Measurements from ENCODE around the gene RPF1. TPM values are rescaled to one million over a fixed set of nuclear protein-coding genes. Genes with fewer than 3 reads are reported as not detected.
A peak's percentile ranks its signal among the peaks of the same experiment; 100 is the strongest.
"Not testable (repeated sequence)": the region's sequence is repeated elsewhere in the genome, so short reads cannot be mapped to it uniquely, and the experiment has no call there.

Gene RPF1
- total and polyA plus RNA-seq, 2 donors = 54.4 to 64.7 TPM

- peak overlapping the region; percentile 82 to 96 for H3K27ac ChIP-seq (ENCODE audit: low read depth in 1 of 2, low read length in 1 of 2)
- H3K4me1 ChIP-seq (ENCODE audit: control insufficient read depth in 2 of 2, insufficient read depth in 2 of 2, low read length in 2 of 2) = peaks cover 8 to 14% of the 10 kb centered on the region in 2 donors
- WGBS = 13% methylated on average over 17 of the region's 17 CpGs
- peak in 2 of 9 donors; percentile 18 to 36 for DNase-seq (ENCODE audit: low read depth in 6 of 9, low spot score in 9 of 9)
- peak overlapping the region; percentile 82 to 93 for H3K4me3 ChIP-seq (ENCODE audit: low read length in 2 of 2)
- H3K9me3 ChIP-seq (ENCODE audit: control insufficient read depth in 2 of 2, insufficient read depth in 1 of 2, low read length in 1 of 2) = no peaks in the 10 kb centered on the region
- H3K27me3 ChIP-seq (ENCODE audit: control insufficient read depth in 2 of 2, insufficient read depth in 1 of 2, low read length in 1 of 2) = no peaks in the 10 kb centered on the region
- H3K36me3 ChIP-seq (ENCODE audit: control insufficient read depth in 2 of 2, insufficient read depth in 2 of 2, low read length in 1 of 2) = peaks cover 1 to 9% of the 10 kb centered on the region in 2 donors
These were observed 25.8 kb downstream of the RPF1 start for GRCh38 chr1:84504580-84505492.

GRCh38 chr1:84505493-84506001 lies 26.5 kb downstream of the RPF1 start:
- peak overlapping the region; percentile 82 to 96 for H3K27ac ChIP-seq (ENCODE audit: low read depth in 1 of 2, low read length in 1 of 2)
- peak in 2 of 9 donors; percentile 21 to 26 for DNase-seq (ENCODE audit: low read depth in 6 of 9, low spot score in 9 of 9)
- H3K9me3 ChIP-seq (ENCODE audit: control insufficient read depth in 2 of 2, insufficient read depth in 1 of 2, low read length in 1 of 2) = no peaks in the 10 kb centered on the region
- peaks cover 8 to 14% of the 10 kb centered on the region in 2 donors for H3K4me1 ChIP-seq (ENCODE audit: control insufficient read depth in 2 of 2, insufficient read depth in 2 of 2, low read length in 2 of 2)
- H3K4me3 ChIP-seq (ENCODE audit: low read length in 2 of 2) = peak overlapping the region; percentile 82 to 93
- no peaks in the 10 kb centered on the region for H3K27me3 ChIP-seq (ENCODE audit: control insufficient read depth in 2 of 2, insufficient read depth in 1 of 2, low read length in 1 of 2)
- under 1% methylated on average over 47 of the region's 47 CpGs for WGBS
- H3K36me3 ChIP-seq (ENCODE audit: control insufficient read depth in 2 of 2, insufficient read depth in 2 of 2, low read length in 1 of 2) = peaks cover 0 to 4% of the 10 kb centered on the region in 2 donors

- under 1% methylated on average over 60 of the region's 60 CpGs for WGBS
- H3K27ac ChIP-seq (ENCODE audit: low read depth in 1 of 2, low read length in 1 of 2) = peak within 1 kb of the TSS; percentile 93 to 96
- no peaks in the 10 kb centered on the region for H3K27me3 ChIP-seq (ENCODE audit: control insufficient read depth in 2 of 2, insufficient read depth in 1 of 2, low read length in 1 of 2)
- no peaks in the 10 kb centered on the region for H3K9me3 ChIP-seq (ENCODE audit: control insufficient read depth in 2 of 2, insufficient read depth in 1 of 2, low read length in 1 of 2)
- peaks cover 8 to 14% of the 10 kb centered on the region in 2 donors for H3K4me1 ChIP-seq (ENCODE audit: control insufficient read depth in 2 of 2, insufficient read depth in 2 of 2, low read length in 2 of 2)
- DNase-seq (ENCODE audit: low read depth in 6 of 9, low spot score in 9 of 9) = peak; percentile 90 to 98 (median 96)
- peak within 1 kb of the TSS; percentile 82 to 93 for H3K4me3 ChIP-seq (ENCODE audit: low read length in 2 of 2)
- peaks cover 0 to 3% of the 10 kb centered on the region in 2 donors for H3K36me3 ChIP-seq (ENCODE audit: control insufficient read depth in 2 of 2, insufficient read depth in 2 of 2, low read length in 1 of 2)
These were observed 27.1 kb downstream of the RPF1 start, which contains the start of the genes GNG5 and SPATA1 for GRCh38 chr1:84506002-84506728. Gene GNG5 (minus strand): TSS chr1:84506581. CDS start chr1:84506091, 490 bp downstream. Gene SPATA1 (plus strand): TSS chr1:84506386. CDS start chr1:84516360, 9,974 bp downstream.

DNA sequence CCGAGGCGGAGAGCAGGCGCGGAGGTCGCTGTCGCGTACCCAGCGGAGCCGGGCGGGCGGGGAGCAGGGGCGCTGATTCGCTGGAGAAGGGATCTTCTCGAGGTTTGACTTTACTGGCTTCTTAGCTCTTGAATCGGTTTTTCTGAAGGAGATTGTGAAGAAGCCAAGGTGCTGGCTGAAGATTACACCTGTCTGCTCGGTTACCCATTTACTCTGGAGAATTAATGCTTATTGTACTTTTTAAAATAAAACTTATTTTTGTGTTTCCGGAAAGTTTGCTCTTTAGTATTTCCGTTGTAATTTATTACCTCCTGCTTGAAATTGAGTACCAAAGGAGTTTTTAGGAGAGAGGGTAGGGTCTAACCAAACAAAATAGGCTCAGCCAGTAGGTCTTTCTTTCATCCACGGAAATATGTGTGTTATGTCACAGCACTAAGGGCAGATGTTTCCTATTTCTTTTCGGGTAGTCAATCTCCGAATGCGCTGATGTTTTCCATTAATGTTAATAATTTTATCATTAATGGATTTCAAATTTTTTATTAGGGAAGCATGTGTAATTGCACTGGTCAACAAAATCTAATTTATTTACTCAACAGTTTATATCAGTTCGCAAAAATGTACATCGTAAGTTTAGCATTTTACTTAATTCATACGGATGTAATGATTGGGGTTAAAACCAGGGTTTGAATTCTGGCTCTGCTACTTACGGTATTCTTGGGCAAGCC lies 27.8 kb downstream of the RPF1 start:
- Histone ChIP-seq H3K27me3 (ENCODE audit: control insufficient read depth in 2 of 2, insufficient read depth in 1 of 2, low read length in 1 of 2) (no peaks in the 10 kb centered on the region), H3K27ac (ENCODE audit: low read depth in 1 of 2, low read length in 1 of 2) (peak overlapping the region; percentile 93 to 94), H3K36me3 (ENCODE audit: control insufficient read depth in 2 of 2, insufficient read depth in 2 of 2, low read length in 1 of 2) (no peaks in the 10 kb centered on the region), H3K4me1 (ENCODE audit: control insufficient read depth in 2 of 2, insufficient read depth in 2 of 2, low read length in 2 of 2) (peaks cover 8 to 14% of the 10 kb centered on the region in 2 donors), H3K4me3 (ENCODE audit: low read length in 2 of 2) (peak overlapping the region; percentile 82 to 93), H3K9me3 (ENCODE audit: control insufficient read depth in 2 of 2, insufficient read depth in 1 of 2, low read length in 1 of 2) (no peaks in the 10 kb centered on the region)
- 9% methylated on average over 26 of the region's 26 CpGs for WGBS
- peak in 1 of 9 donors; percentile 23 for DNase-seq (ENCODE audit: low read depth in 6 of 9, low spot score in 9 of 9)

DNA sequence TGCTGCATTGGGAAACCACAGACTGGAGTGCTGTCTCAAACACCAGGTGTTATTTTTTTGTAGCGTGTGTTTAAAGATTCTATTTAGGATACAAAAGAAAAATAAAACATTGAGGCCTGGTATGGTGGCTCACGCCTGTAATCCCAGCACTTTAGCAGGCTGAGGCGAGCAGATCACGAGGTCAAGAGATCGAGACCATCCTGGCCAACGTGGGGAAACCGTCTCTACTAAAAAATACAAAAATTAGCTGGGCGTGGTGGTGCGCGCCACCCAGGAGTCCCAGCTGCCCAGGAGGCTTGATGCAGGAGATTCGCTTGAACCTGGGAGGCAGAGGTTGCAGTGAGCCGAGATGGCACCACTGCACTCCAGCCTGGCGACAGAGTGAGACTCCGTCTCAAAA lies 28.8 kb downstream of the RPF1 start:
- not testable (repeated sequence) for DNase-seq (ENCODE audit: low read depth in 6 of 9, low spot score in 9 of 9); H3K27ac ChIP-seq (ENCODE audit: low read depth in 1 of 2, low read length in 1 of 2); H3K27me3 ChIP-seq (ENCODE audit: control insufficient read depth in 2 of 2, insufficient read depth in 1 of 2, low read length in 1 of 2); H3K4me3 ChIP-seq (ENCODE audit: low read length in 2 of 2); H3K36me3 ChIP-seq (ENCODE audit: control insufficient read depth in 2 of 2, insufficient read depth in 2 of 2, low read length in 1 of 2); H3K9me3 ChIP-seq (ENCODE audit: control insufficient read depth in 2 of 2, insufficient read depth in 1 of 2, low read length in 1 of 2)
- peaks cover 8 to 14% of the 10 kb centered on the region in 2 donors for H3K4me1 ChIP-seq (ENCODE audit: control insufficient read depth in 2 of 2, insufficient read depth in 2 of 2, low read length in 2 of 2)
- WGBS = 84% methylated on average over 14 of the region's 14 CpGs

DNA sequence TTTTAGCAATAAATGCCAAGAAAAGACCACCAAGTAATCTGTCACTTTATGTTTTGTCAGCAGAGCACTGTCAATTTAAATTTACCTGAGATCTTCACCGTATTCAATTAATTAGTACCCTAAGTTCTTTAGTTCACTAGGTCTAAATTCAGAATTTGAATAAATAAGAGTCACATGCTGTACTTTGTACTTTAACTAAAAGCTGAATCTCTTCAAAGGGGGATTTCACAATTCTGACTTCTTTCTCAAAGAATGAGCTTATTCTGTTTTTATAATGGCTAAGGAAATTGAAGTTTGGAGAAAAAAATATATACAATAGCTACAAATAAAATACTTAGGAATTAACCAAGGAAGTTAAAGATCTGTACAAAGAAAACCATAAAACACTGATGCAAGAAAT lies 29.4 kb downstream of the RPF1 start:
- Histone ChIP-seq H3K27ac (ENCODE audit: low read depth in 1 of 2, low read length in 1 of 2) (no peak overlapping the region), H3K36me3 (ENCODE audit: control insufficient read depth in 2 of 2, insufficient read depth in 2 of 2, low read length in 1 of 2) (no peaks in the 10 kb centered on the region), H3K4me3 (ENCODE audit: low read length in 2 of 2) (no peak overlapping the region), H3K9me3 (ENCODE audit: control insufficient read depth in 2 of 2, insufficient read depth in 1 of 2, low read length in 1 of 2) (no peaks in the 10 kb centered on the region), H3K27me3 (ENCODE audit: control insufficient read depth in 2 of 2, insufficient read depth in 1 of 2, low read length in 1 of 2) (no peaks in the 10 kb centered on the region), H3K4me1 (ENCODE audit: control insufficient read depth in 2 of 2, insufficient read depth in 2 of 2, low read length in 2 of 2) (peaks cover 7 to 14% of the 10 kb centered on the region in 2 donors)
- no peak for DNase-seq (ENCODE audit: low read depth in 6 of 9, low spot score in 9 of 9)
- 98% methylated on average over 1 of the region's 1 CpG for WGBS

DNA sequence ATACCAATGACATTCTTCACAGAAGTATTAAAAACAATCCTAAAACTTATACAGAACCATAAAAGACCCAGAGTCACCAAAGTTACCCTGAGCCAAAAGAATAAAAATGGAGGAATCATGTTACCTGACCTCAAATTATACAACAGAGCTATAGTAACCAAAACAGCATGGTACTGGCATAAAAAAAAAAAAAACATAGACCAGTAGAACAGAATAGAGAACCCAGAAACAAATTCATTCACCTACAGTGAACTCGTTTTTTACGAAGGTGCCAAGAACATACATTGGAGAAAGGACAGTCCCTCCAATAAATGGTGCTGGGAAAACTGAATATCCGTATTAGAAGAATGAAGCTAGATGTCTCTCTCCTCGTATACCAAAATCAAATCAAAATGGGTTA lies 30.0 kb downstream of the RPF1 start:
- no peak for DNase-seq (ENCODE audit: low read depth in 6 of 9, low spot score in 9 of 9)
- no peaks in the 10 kb centered on the region for H3K27me3 ChIP-seq (ENCODE audit: control insufficient read depth in 2 of 2, insufficient read depth in 1 of 2, low read length in 1 of 2)
- WGBS = 98% methylated on average over 4 of the region's 4 CpGs
- H3K4me1 ChIP-seq (ENCODE audit: control insufficient read depth in 2 of 2, insufficient read depth in 2 of 2, low read length in 2 of 2) = peaks cover 4 to 11% of the 10 kb centered on the region in 2 donors
- no peaks in the 10 kb centered on the region for H3K9me3 ChIP-seq (ENCODE audit: control insufficient read depth in 2 of 2, insufficient read depth in 1 of 2, low read length in 1 of 2)
- H3K27ac ChIP-seq (ENCODE audit: low read depth in 1 of 2, low read length in 1 of 2) = no peak overlapping the region
- H3K36me3 ChIP-seq (ENCODE audit: control insufficient read depth in 2 of 2, insufficient read depth in 2 of 2, low read length in 1 of 2) = no peaks in the 10 kb centered on the region
- no peak overlapping the region for H3K4me3 ChIP-seq (ENCODE audit: low read length in 2 of 2)

- Histone ChIP-seq H3K9me3 (ENCODE audit: control insufficient read depth in 2 of 2, insufficient read depth in 1 of 2, low read length in 1 of 2) (no peaks in the 10 kb centered on the region), H3K36me3 (ENCODE audit: control insufficient read depth in 2 of 2, insufficient read depth in 2 of 2, low read length in 1 of 2) (no peaks in the 10 kb centered on the region), H3K27ac (ENCODE audit: low read depth in 1 of 2, low read length in 1 of 2) (no peak overlapping the region), H3K4me1 (ENCODE audit: control insufficient read depth in 2 of 2, insufficient read depth in 2 of 2, low read length in 2 of 2) (peaks cover 0 to 2% of the 10 kb centered on the region in 2 donors), H3K4me3 (ENCODE audit: low read length in 2 of 2) (no peak overlapping the region), H3K27me3 (ENCODE audit: control insufficient read depth in 2 of 2, insufficient read depth in 1 of 2, low read length in 1 of 2) (no peaks in the 10 kb centered on the region)
- over 99% methylated on average over 2 of the region's 2 CpGs for WGBS
- no peak for DNase-seq (ENCODE audit: low read depth in 6 of 9, low spot score in 9 of 9)
These were observed 31.1 kb downstream of the RPF1 start for GRCh38 chr1:84510165-84510564.
